Neural cell (in vitro differentiated cells): ENCODE measurements around the gene DGKZ. TPM values are rescaled to one million over a fixed set of nuclear protein-coding genes. Genes with fewer than 3 reads are reported as not detected.

ENCODE experiments used
- H2AFZ ChIP-seq: fragments of 200-600, 300-800 bp; sonication (generic), shearing (Covaris generic); 2 replicates; pipeline ENCODE4 v1.6.0; 2014; ENCODE audit warnings: low read depth, mild to moderate bottlenecking, antibody characterized with exemption, low read length, moderate library complexity
- H3F3A ChIP-seq: fragments of 200-600 bp; shearing (Covaris generic); 2 replicates; pipeline ENCODE4 v1.6.1; 2016; ENCODE audit warnings: mild to moderate bottlenecking, moderate library complexity, mixed read lengths, antibody characterized with exemption, low read length; ENCODE audit not compliant: insufficient read depth, poor library complexity, severe bottlenecking
- H3K27ac ChIP-seq: fragments of 200-600, 300-800 bp; sonication (generic), shearing (Covaris generic); 2 replicates; pipeline ENCODE4 v1.5.1; 2014; ENCODE audit warnings: mild to moderate bottlenecking, low read length, moderate library complexity
- H3K27me3 ChIP-seq: fragments of 300-800, 200-600 bp; sonication (generic), shearing (Covaris generic); 2 replicates; pipeline ENCODE4 v1.6.0; 2014; ENCODE audit warnings: mild to moderate bottlenecking, low read depth, low read length, moderate library complexity; ENCODE audit not compliant: insufficient read depth
- H3K36me3 ChIP-seq: fragments of 300-800, 200-600 bp; sonication (generic), shearing (Covaris generic); 2 replicates; pipeline ENCODE4 v1.5.1; 2014; ENCODE audit warnings: mild to moderate bottlenecking, antibody characterized with exemption, low read length, moderate library complexity; ENCODE audit not compliant: insufficient read depth
- H3K4me2 ChIP-seq: fragments of 300-800, 200-600 bp; sonication (generic), shearing (Covaris generic); 2 replicates; pipeline ENCODE4 v1.6.0; 2014; ENCODE audit warnings: mild to moderate bottlenecking, low read length
- H3K4me3 ChIP-seq: fragments of 300-800, 200-600 bp; sonication (generic), shearing (Covaris generic); 2 replicates; pipeline ENCODE4 v1.5.1; 2014; ENCODE audit warnings: mild to moderate bottlenecking, low read length, moderate library complexity
- H3K79me2 ChIP-seq: fragments of 200-600 bp; shearing (Covaris generic); replicated peaks from 2 replicates; pipeline ENCODE4 v1.6.0; 2014; ENCODE audit warnings: mild to moderate bottlenecking, low read length, moderate library complexity; ENCODE audit not compliant: insufficient read depth
- H3K9ac ChIP-seq: fragments of 300-800, 200-600 bp; sonication (generic), shearing (Covaris generic); 2 replicates; pipeline ENCODE4 v1.6.1; 2016; ENCODE audit warnings: mild to moderate bottlenecking, low read length, mixed read lengths
- H3K9me2 ChIP-seq: fragments of 200-600 bp; shearing (Covaris generic); 2 replicates; pipeline ENCODE4 v1.6.1; 2016; ENCODE audit warnings: mild to moderate bottlenecking, low read length, mixed read lengths; ENCODE audit not compliant: insufficient read depth
- H3K9me3 ChIP-seq: fragments of 200-600, 300-800 bp; sonication (generic), shearing (Covaris generic); 2 replicates; pipeline ENCODE4 v1.6.1; 2016; ENCODE audit warnings: mild to moderate bottlenecking, mixed run types, low read length, moderate library complexity, mixed read lengths
- H4K20me1 ChIP-seq: fragments of 200-600 bp; shearing (Covaris generic); 2 replicates; pipeline ENCODE4 v1.6.1; 2016; ENCODE audit warnings: mild to moderate bottlenecking, mixed run types; ENCODE audit not compliant: insufficient read depth
- CTCF ChIP-seq: fragments of 450-650 bp; IDR thresholded peaks from 2 replicates; pipeline ENCODE4 v1.5.1; 2014; ENCODE audit warnings: antibody characterized with exemption, mild to moderate bottlenecking, moderate library complexity; ENCODE audit not compliant: poor library complexity, severe bottlenecking
- EP300 ChIP-seq: fragments of 450-650 bp; conservative IDR thresholded peaks from 2 replicates; pipeline ENCODE4 v1.6.1; 2014; ENCODE audit warnings: antibody characterized with exemption, mild to moderate bottlenecking, moderate library complexity; ENCODE audit not compliant: poor library complexity, severe bottlenecking
- EZH2 ChIP-seq: fragments of 200-600, 300-800 bp; shearing (Covaris generic), sonication (generic); IDR thresholded peaks from 2 replicates; pipeline ENCODE4 v1.6.1; 2014; ENCODE audit warnings: antibody characterized with exemption, low read length, borderline replicate concordance, mild to moderate bottlenecking; ENCODE audit not compliant: insufficient read depth, poor library complexity, severe bottlenecking
- MXI1 ChIP-seq: fragments of 450-650 bp; conservative IDR thresholded peaks from 2 replicates; pipeline ENCODE4 v1.6.1; 2014; ENCODE audit warnings: antibody characterized with exemption, mild to moderate bottlenecking; ENCODE audit not compliant: poor library complexity, severe bottlenecking
- POLR2AphosphoS5 ChIP-seq: IDR thresholded peaks from 2 replicates; pipeline ENCODE4 v1.6.1; 2012
- RAD21 ChIP-seq: fragments of 450-650 bp; conservative IDR thresholded peaks from 2 replicates; pipeline ENCODE4 v1.6.1; 2014; ENCODE audit warnings: antibody characterized with exemption, mild to moderate bottlenecking, moderate library complexity
- REST ChIP-seq: IDR thresholded peaks from 2 replicates; pipeline ENCODE4 v1.6.1; 2012; ENCODE audit warnings: borderline replicate concordance
- SMC3 ChIP-seq: fragments of 450-650 bp; conservative IDR thresholded peaks from 2 replicates; pipeline ENCODE4 v1.6.1; 2014; ENCODE audit warnings: antibody characterized with exemption, mild to moderate bottlenecking, moderate library complexity; ENCODE audit not compliant: poor library complexity
- TAF1 ChIP-seq: IDR thresholded peaks from 2 replicates; pipeline ENCODE4 v1.6.1; 2012; ENCODE audit warnings: low read depth
- polyA plus RNA-seq: library from polyadenylated mRNA; depleted of rRNA; stranded (reverse); fragments of >200 nt; gene quantifications from 2 replicates; pipeline ENCODE4 v1.2.3, GENCODE V29; 2014

Gene DGKZ
- polyA plus RNA-seq, 1 donor from 2014 or later, result 55.7 TPM

DNA sequence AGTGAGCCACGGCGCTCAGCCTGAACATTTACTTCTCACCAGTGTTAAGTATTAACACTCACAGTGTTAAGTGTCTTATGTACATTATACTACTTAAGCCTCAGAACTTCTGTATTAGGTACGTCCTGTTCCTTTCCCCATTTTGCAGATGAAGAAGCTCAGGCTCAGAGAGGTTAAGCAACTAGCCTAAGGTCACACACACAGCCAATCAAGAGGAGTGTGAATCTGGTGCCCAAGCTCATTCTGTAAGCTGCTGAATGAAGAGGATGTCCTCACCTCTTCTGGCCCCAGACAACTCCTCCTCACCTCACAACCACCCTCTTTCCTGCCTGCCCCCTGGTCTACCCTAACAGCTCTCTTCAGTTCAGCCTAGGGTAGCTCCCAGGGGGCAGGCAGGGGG, 39.9 kb upstream of the DGKZ start:
- no peaks in the 10 kb centered on the region for H4K20me1 ChIP-seq

GRCh38 chr11:46307785-46308341, 39.4 kb upstream of the DGKZ start:
- Histone ChIP-seq H3K27me3 (no peaks in the 10 kb centered on the region), H3K9ac (no peak overlapping the region), H2AFZ (no peak overlapping the region), H3K4me2 (no peak overlapping the region), H3K9me2 (no peaks in the 10 kb centered on the region), H3F3A (no peaks in the 10 kb centered on the region), H3K4me3 (no peak overlapping the region), H3K36me3 (no peaks in the 10 kb centered on the region), H3K27ac (no peak overlapping the region), H4K20me1 (no peaks in the 10 kb centered on the region), H3K79me2 (no peaks in the 10 kb centered on the region), H3K9me3 (no peaks in the 10 kb centered on the region)
- no peak for TF ChIP-seq REST

More for the DNA sequence above, 39.9 kb upstream of the DGKZ start:
- no peaks in the 10 kb centered on the region for H3K27me3 ChIP-seq
- no peak overlapping the region for H2AFZ ChIP-seq
- H3K9ac ChIP-seq, result no peak overlapping the region
- H3K9me2 ChIP-seq, result no peaks in the 10 kb centered on the region
- H3K4me3 ChIP-seq, result no peak overlapping the region
- no peak overlapping the region for H3K27ac ChIP-seq
- no peaks in the 10 kb centered on the region for H3F3A ChIP-seq
- H3K9me3 ChIP-seq, result no peaks in the 10 kb centered on the region
- H3K36me3 ChIP-seq, result no peaks in the 10 kb centered on the region
- TF ChIP-seq TAF1, result no peak
- no peak for TF ChIP-seq REST
- no peak for TF ChIP-seq EP300
- TF ChIP-seq RAD21, result no peak
- no peak for TF ChIP-seq EZH2
- no peak for TF ChIP-seq CTCF
- TF ChIP-seq SMC3, result no peak
- TF ChIP-seq MXI1, result no peak
- no peak for TF ChIP-seq POLR2AphosphoS5
- no peaks in the 10 kb centered on the region for H3K79me2 ChIP-seq
- H3K4me2 ChIP-seq, result no peak overlapping the region
